ENCODE measurements around the gene ARMH2. TPM values are rescaled to one million over a fixed set of nuclear protein-coding genes. Genes with fewer than 3 reads are reported as not detected.

The ARMH2 gene
- total and polyA plus RNA-seq, 2 donors (not counting 3 experiments of a cell fraction or from before 2014, with no cell fraction given): not detected

GRCh38 chr6:24827162-24827561, 28.4 kb upstream of the ARMH2 start:
- DNase-seq (ENCODE audit: low read depth, low spot score): no peak
- POLR2A ChIA-PET: no interaction called here
- Histone ChIP-seq H3K27me3 (ENCODE audit: control insufficient read depth in 2 of 2, insufficient read depth in 2 of 2, low read length in 2 of 2) (peaks cover 0 to 2% of the 10 kb centered on the region in 2 experiments), H3K27ac (ENCODE audit: insufficient read depth, low read depth, low read length) (no peak overlapping the region), H3K9me1 (replicated peaks; ENCODE audit: control insufficient read depth, extremely low read depth, insufficient read depth, low read length) (no peaks in the 10 kb centered on the region), H3K79me2 (ENCODE audit: control insufficient read depth, insufficient read depth, low read length) (no peaks in the 10 kb centered on the region), H3K36me3 (ENCODE audit: control insufficient read depth in 2 of 2, extremely low read depth in 1 of 2, insufficient read depth in 2 of 2, low read length in 2 of 2) (no peaks in the 10 kb centered on the region), H3K4me1 (ENCODE audit: control insufficient read depth, extremely low read depth, insufficient read depth, low read length) (no peaks in the 10 kb centered on the region), H4K20me1 (replicated peaks; ENCODE audit: control insufficient read depth, extremely low read depth, insufficient read depth, low read length) (no peaks in the 10 kb centered on the region), H3K9ac (replicated peaks; ENCODE audit: extremely low read depth, insufficient read depth, low read length) (no peak overlapping the region), H3K4me2 (ENCODE audit: insufficient read depth, low read length) (no peak overlapping the region), H3K9me3 (replicated peaks; ENCODE audit: control insufficient read depth, insufficient read depth, low read length) (no peaks in the 10 kb centered on the region), H3K4me3 (replicated peaks in 1 of 3; ENCODE audit: insufficient read depth in 1 of 3, low read depth in 1 of 3, low read length in 3 of 3) (no peak overlapping the region), H2AFZ (ENCODE audit: low read depth, low read length) (no peak overlapping the region)
- no peak for TF ChIP-seq CTCF (IDR thresholded peaks at IDR 0.05; ENCODE audit: extremely low read depth in 1 of 2, insufficient read depth in 1 of 2, low read depth in 1 of 2, low read length in 2 of 2)
- no peak for TF ChIP-seq MYC (IDR thresholded peaks at IDR 0.05; ENCODE audit: low read depth, low read length)
- TF ChIP-seq POLR2AphosphoS5 (IDR thresholded peaks at IDR 0.05; ENCODE audit: insufficient read depth, low read depth, low read length): no peak
- TF ChIP-seq EZH2 (IDR thresholded peaks at IDR 0.05; ENCODE audit: borderline replicate concordance, low read depth, low read length, severe bottlenecking): no peak
- no peak for TF ChIP-seq POLR2A (IDR thresholded peaks at IDR 0.05; ENCODE audit: low read depth, low read length)
- TF ChIP-seq MAX (IDR thresholded peaks at IDR 0.05; ENCODE audit: insufficient read depth, insufficient read length): no peak
- no peak for TF ChIP-seq GATA2 (IDR thresholded peaks at IDR 0.05; ENCODE audit: insufficient read depth, insufficient read length, low read depth, low read length)
- TF ChIP-seq FOS (IDR thresholded peaks at IDR 0.05; ENCODE audit: borderline replicate concordance, insufficient read depth, low read length): no peak
- no peak for TF ChIP-seq JUN (IDR thresholded peaks at IDR 0.05; ENCODE audit: borderline replicate concordance, insufficient read depth, insufficient read length, low read depth)
- FAIRE-seq: no peak
- BruUV-seq (replicated peaks): no TSS peak
- intact Hi-C loops (cut with micrococcal nuclease): no loop called here
- CTCF ChIA-PET: interaction anchor here (1.2 kb wide), 1 partner anchor 243 kb away, joined by 3 read pairs; no protein-coding TSS in a partner anchor
- dilution Hi-C loops (cut with MboI; ENCODE audit: extremely low pct_ligation_motif_present, low sequenced_read_pairs): no loop called here
